KMS-11 (cell line): ENCODE results near the gene BAIAP2L1.

Experiments
- H2AFZ ChIP-seq: fragments of 200-600 bp; sonication (generic); 2 replicates; pipeline ENCODE4 v1.6.1; 2016; ENCODE audit warnings: antibody characterized with exemption, mixed run types, low read depth
- H3K27ac ChIP-seq: fragments of 200-600 bp; sonication (generic); 2 replicates; pipeline ENCODE4 v1.6.1; 2016; ENCODE audit warnings: mild to moderate bottlenecking, mixed run types
- H3K27me3 ChIP-seq: fragments of 200-600 bp; sonication (generic); 2 replicates; pipeline ENCODE4 v1.6.1; 2017; ENCODE audit warnings: mild to moderate bottlenecking, low read depth, mixed run types, moderate library complexity; ENCODE audit not compliant: insufficient read depth
- H3K36me3 ChIP-seq: fragments of 200-600 bp; sonication (generic); 2 replicates; pipeline ENCODE4 v1.6.1; 2017; ENCODE audit warnings: mild to moderate bottlenecking, mixed run types; ENCODE audit not compliant: insufficient read depth
- H3K4me1 ChIP-seq: fragments of 200-600 bp; sonication (generic); 2 replicates; pipeline ENCODE4 v1.6.1; 2016; ENCODE audit warnings: mild to moderate bottlenecking, low read depth, mixed run types; ENCODE audit not compliant: poor library complexity, severe bottlenecking
- H3K4me2 ChIP-seq: fragments of 200-600 bp; sonication (generic); 2 replicates; pipeline ENCODE4 v1.7.0; 2016; ENCODE audit warnings: mild to moderate bottlenecking, mixed run types
- H3K4me3 ChIP-seq: fragments of 200-600 bp; sonication (generic); IDR thresholded peaks from 2 replicates; pipeline ENCODE4 v1.6.1; 2017; ENCODE audit warnings: low read depth, low read length, mixed read lengths; ENCODE audit not compliant: insufficient read depth
- H3K79me2 ChIP-seq: fragments of 200-600 bp; sonication (generic); 2 replicates; pipeline ENCODE4 v1.6.1; 2016; ENCODE audit warnings: low read depth, mixed run types; ENCODE audit not compliant: insufficient read depth
- H3K9ac ChIP-seq: fragments of 200-600 bp; sonication (generic); 2 replicates; pipeline ENCODE4 v1.6.1; 2016; ENCODE audit warnings: mild to moderate bottlenecking, mixed run types
- H4K20me1 ChIP-seq: fragments of 200-600 bp; sonication (generic); 2 replicates; pipeline ENCODE4 v1.6.1; 2016; ENCODE audit warnings: mild to moderate bottlenecking, mixed run types; ENCODE audit not compliant: insufficient read depth
- CTCF ChIP-seq: fragments of 200-600 bp; sonication (generic); conservative IDR thresholded peaks from 2 replicates; pipeline ENCODE4 v1.6.1; 2017; ENCODE audit warnings: low read depth, mild to moderate bottlenecking, antibody characterized with exemption, low read length, moderate library complexity, mixed read lengths

Gene BAIAP2L1

GRCh38 chr7:98338441-98338840, 62.4 kb downstream of the BAIAP2L1 start:
- H3K79me2 ChIP-seq, result no peaks in the 10 kb centered on the region
- H3K27me3 ChIP-seq, result no peaks in the 10 kb centered on the region
- H3K36me3 ChIP-seq, result no peaks in the 10 kb centered on the region
- no peaks in the 10 kb centered on the region for H4K20me1 ChIP-seq
- H3K27ac ChIP-seq, result no peak overlapping the region
- no peak overlapping the region for H2AFZ ChIP-seq
- no peak overlapping the region for H3K4me2 ChIP-seq
- no peaks in the 10 kb centered on the region for H3K4me1 ChIP-seq
- TF ChIP-seq CTCF, result no peak
- no peak overlapping the region for H3K9ac ChIP-seq
- no peak overlapping the region for H3K4me3 ChIP-seq

- H3K4me2 ChIP-seq, result no peak overlapping the region
- no peak overlapping the region for H3K27ac ChIP-seq
- no peaks in the 10 kb centered on the region for H4K20me1 ChIP-seq
- no peaks in the 10 kb centered on the region for H3K27me3 ChIP-seq
- H3K36me3 ChIP-seq, result no peaks in the 10 kb centered on the region
- no peaks in the 10 kb centered on the region for H3K79me2 ChIP-seq
- no peaks in the 10 kb centered on the region for H3K4me1 ChIP-seq
- no peak overlapping the region for H3K9ac ChIP-seq
- no peak overlapping the region for H3K4me3 ChIP-seq
- no peak for TF ChIP-seq CTCF
- no peak overlapping the region for H2AFZ ChIP-seq
These were observed 65.4 kb downstream of the BAIAP2L1 start for GRCh38 chr7:98335411-98335977.

- no peak overlapping the region for H2AFZ ChIP-seq
- no peaks in the 10 kb centered on the region for H3K27me3 ChIP-seq
- H3K4me3 ChIP-seq, result no peak overlapping the region
- no peaks in the 10 kb centered on the region for H3K36me3 ChIP-seq
- no peak overlapping the region for H3K27ac ChIP-seq
- no peaks in the 10 kb centered on the region for H4K20me1 ChIP-seq
- H3K4me1 ChIP-seq, result no peaks in the 10 kb centered on the region
- H3K79me2 ChIP-seq, result no peaks in the 10 kb centered on the region
- TF ChIP-seq CTCF, result no peak
- no peak overlapping the region for H3K4me2 ChIP-seq
- no peak overlapping the region for H3K9ac ChIP-seq
These were observed 66.8 kb downstream of the BAIAP2L1 start for GRCh38 chr7:98334081-98334480.

- Histone ChIP-seq H3K4me3 (no peak overlapping the region), H3K4me1 (no peaks in the 10 kb centered on the region), H3K27ac (no peak overlapping the region), H2AFZ (no peak overlapping the region), H3K36me3 (no peaks in the 10 kb centered on the region), H3K9ac (no peak overlapping the region), H3K79me2 (no peaks in the 10 kb centered on the region), H3K27me3 (no peaks in the 10 kb centered on the region), H4K20me1 (no peaks in the 10 kb centered on the region), H3K4me2 (no peak overlapping the region)
- TF ChIP-seq CTCF, result no peak
These were observed 69.9 kb downstream of the BAIAP2L1 start for GRCh38 chr7:98330926-98331529.
